B cell (primary cell): ENCODE data around the gene CHPT1.

ENCODE experiments used
- CTCF ChIP-seq: fragments of 200-600 bp; IDR thresholded peaks from one replicate; pipeline ENCODE4 v1.8.0; 2022; ENCODE audit warnings: antibody characterized with exemption, mild to moderate bottlenecking
- EZH2 ChIP-seq: IDR thresholded peaks from 2 replicates; pipeline ENCODE4 v1.6.1; 2012; ENCODE audit warnings: borderline replicate concordance, low read depth, mild to moderate bottlenecking, moderate library complexity, low read length; ENCODE audit not compliant: insufficient read depth, poor library complexity, severe bottlenecking

- TF ChIP-seq CTCF (no peak), EZH2 (no peak)
Measured at GRCh38 chr12:101737476-101737875, 40.0 kb downstream of the CHPT1 start.
